Activated naive CD8-positive, alpha-beta T cell (primary cell): ENCODE data around the gene MTHFD1.
A peak's percentile ranks its signal among the peaks of the same experiment; 100 is the strongest.

ENCODE experiments used
- H3K27ac Mint-ChIP-seq: one replicate; pipeline ENCODE4 v1.8.0; 2021; ENCODE audit warnings: mixed read lengths
- H3K27me3 Mint-ChIP-seq: one replicate; pipeline ENCODE4 v1.8.0; 2021; ENCODE audit warnings: mixed read lengths
- H3K36me3 Mint-ChIP-seq: one replicate; pipeline ENCODE4 v1.8.0; 2021; ENCODE audit warnings: mixed read lengths
- H3K4me1 Mint-ChIP-seq: one replicate; pipeline ENCODE4 v1.8.0; 2021; ENCODE audit warnings: low read depth, mixed read lengths
- H3K4me3 Mint-ChIP-seq: one replicate; pipeline ENCODE4 v1.8.0; 2021; ENCODE audit warnings: mild to moderate bottlenecking, mixed read lengths
- H3K9me3 Mint-ChIP-seq: one replicate; pipeline ENCODE4 v1.8.0; 2021; ENCODE audit warnings: low read depth, mixed read lengths

The MTHFD1 gene

DNA sequence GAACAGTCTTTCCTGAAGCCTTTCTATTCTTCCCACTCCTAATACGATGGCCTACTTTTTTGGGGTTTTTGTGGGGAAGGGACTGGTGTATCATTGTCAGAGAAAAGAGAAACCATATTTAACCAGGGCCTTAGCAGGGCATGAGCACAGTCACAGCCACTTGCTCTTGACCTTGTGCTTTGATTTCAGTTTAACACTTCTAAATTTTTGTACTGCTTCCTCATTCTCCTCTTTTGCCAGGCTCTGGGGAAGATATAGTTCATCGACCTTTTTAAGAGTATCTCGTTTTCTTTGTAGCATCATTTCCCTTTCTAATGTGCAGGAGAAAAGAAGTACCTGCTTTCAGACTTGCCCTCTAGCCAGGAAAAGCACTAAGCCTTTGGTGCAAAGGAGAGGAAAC, 118.6 kb downstream of the MTHFD1 start:
- peaks cover 4% of the 10 kb centered on the region for H3K36me3 Mint-ChIP-seq
- peak overlapping the region; percentile 93 for H3K4me3 Mint-ChIP-seq
- no peaks in the 10 kb centered on the region for H3K27me3 Mint-ChIP-seq
- H3K4me1 Mint-ChIP-seq = peaks cover 74% of the 10 kb centered on the region
- H3K9me3 Mint-ChIP-seq = no peaks in the 10 kb centered on the region
- peak overlapping the region; percentile 97 for H3K27ac Mint-ChIP-seq

DNA sequence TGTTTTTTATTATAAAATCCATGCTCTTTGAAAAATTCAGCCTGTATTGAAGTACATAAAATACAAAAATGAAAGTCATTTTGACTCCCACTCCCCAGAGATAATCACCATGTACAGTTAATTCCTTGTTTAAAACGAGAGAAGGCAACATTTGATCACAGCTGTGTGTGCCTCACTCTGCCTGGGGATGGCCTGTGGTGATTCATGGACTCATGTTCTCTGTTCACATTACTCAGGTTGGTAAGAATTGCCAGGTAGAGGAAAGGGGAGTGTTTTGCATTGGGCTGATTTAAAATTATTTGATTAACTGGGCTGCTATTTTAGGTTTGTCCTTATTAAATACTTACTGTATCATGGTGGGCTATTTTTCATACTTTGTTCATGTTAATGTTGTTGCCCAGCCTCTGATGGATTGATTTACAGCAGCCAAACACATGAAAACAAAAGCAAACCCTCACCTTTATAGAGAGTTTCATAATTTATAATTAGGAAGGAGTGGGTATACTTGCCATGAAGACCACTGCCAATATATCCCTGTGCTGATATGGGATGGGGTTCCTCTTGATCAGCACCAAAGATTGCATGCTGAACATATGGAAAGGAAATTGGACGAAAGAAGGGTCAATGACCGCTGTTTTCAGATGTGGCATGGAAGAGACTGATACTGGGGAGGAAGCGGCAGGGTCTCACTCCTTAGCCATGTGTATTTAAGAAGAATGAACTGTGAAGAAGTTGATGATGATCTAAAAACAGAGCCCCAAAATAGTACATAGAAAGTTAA, 119.4 kb downstream of the MTHFD1 start:
- Mint-ChIP-seq H3K4me1 (peaks cover 72% of the 10 kb centered on the region), H3K36me3 (peaks cover 3% of the 10 kb centered on the region)

DNA sequence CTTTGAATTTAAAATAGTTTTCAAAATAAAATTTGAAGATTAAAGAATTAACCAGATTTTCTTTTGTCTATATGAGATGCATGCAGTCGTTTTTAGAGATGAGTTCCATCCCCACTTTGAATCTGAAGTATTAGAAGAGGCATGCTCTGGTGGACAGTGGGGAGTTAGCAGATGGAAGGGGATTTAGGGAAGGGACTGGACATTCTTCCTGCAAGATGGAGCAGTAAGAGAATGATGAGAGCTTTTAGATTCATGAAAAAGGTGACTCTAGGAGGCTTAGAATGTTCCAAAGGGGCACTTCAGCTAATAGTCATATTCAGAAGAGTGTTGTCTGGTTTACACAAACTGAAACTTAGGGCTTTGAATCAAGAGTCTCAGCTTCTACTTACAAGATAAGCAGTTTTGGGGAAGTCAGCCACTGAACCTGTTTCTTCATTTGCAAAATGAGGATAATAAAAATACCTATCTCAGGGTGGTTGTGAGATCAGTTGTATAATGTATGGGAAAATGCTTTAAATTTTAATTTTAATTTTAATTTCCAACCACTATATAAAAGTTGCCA, 120.1 kb downstream of the MTHFD1 start:
- H3K27me3 Mint-ChIP-seq = no peaks in the 10 kb centered on the region
- peak overlapping the region; percentile 93 for H3K4me3 Mint-ChIP-seq
- H3K36me3 Mint-ChIP-seq = no peaks in the 10 kb centered on the region
- peak overlapping the region; percentile 97 for H3K27ac Mint-ChIP-seq
- H3K4me1 Mint-ChIP-seq = peaks cover 75% of the 10 kb centered on the region
- no peaks in the 10 kb centered on the region for H3K9me3 Mint-ChIP-seq

More for the DNA sequence above, 119.4 kb downstream of the MTHFD1 start:
- Mint-ChIP-seq H3K27me3 (no peaks in the 10 kb centered on the region), H3K4me3 (peak overlapping the region; percentile 93), H3K9me3 (no peaks in the 10 kb centered on the region), H3K27ac (peak overlapping the region; percentile 97)

DNA sequence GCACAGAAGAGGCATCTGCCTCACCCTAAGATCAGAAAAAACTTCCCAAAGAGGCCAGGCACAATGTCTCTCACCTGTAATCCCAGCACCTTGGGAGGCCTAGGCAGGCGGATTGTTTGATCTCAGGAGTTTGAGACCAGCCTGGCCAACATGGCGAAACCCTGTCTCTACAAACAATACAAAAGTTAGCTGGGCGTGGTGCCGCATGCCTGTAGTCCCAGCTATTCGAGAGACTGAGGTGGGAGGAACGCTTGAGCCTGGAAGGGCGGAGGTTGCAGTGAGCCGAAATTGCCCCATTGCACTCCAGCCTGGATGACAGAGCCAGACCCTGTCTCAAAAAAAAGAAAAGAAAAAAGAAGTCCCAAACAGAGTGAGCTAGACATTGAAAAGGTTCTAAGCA, 120.9 kb downstream of the MTHFD1 start:
- Mint-ChIP-seq H3K4me3 (peak overlapping the region; percentile 45), H3K9me3 (no peaks in the 10 kb centered on the region), H3K27me3 (no peaks in the 10 kb centered on the region), H3K27ac (peak overlapping the region; percentile 84), H3K36me3 (no peaks in the 10 kb centered on the region), H3K4me1 (peaks cover 80% of the 10 kb centered on the region)
